NCI-H345 treated with DMSO at 0.1 percent for 48 hours (cell line): ENCODE results near the gene IQCE.
A peak's percentile ranks its signal among the peaks of the same experiment; 100 is the strongest.

Source experiments
- DNase-seq: peaks from one replicate; lab custom pipeline; 2025; ENCODE audit not compliant: unreplicated experiment; lab: John Stamatoyannopoulos, UW

IQCE gene

GRCh38 chr7:2631946-2632732 is 73.4 kb downstream of the IQCE start, which contains the start of gene TTYH3:
TTYH3 (plus strand) TSS chr7:2631986; CDS start chr7:2632156, 170 bp downstream.
- no peak for DNase-seq

GRCh38 chr7:2632733-2633537 is 74.2 kb downstream of the IQCE start:
- DNase-seq = peak; percentile 86

- DNase-seq = no peak
These were observed 74.9 kb downstream of the IQCE start for GRCh38 chr7:2633538-2634266.

- DNase-seq = no peak
These were observed 75.7 kb downstream of the IQCE start for GRCh38 chr7:2634267-2635145.

- DNase-seq = no peak
These were observed 76.4 kb downstream of the IQCE start for GRCh38 chr7:2635148-2635668.

- DNase-seq = no peak
These were observed 77.3 kb downstream of the IQCE start for GRCh38 chr7:2635810-2636701.

GRCh38 chr7:2637066-2637471 is 78.3 kb downstream of the IQCE start:
- DNase-seq = no peak

- DNase-seq = no peak
These were observed 78.9 kb downstream of the IQCE start for GRCh38 chr7:2637505-2638223.

- no peak for DNase-seq
These were observed 79.6 kb downstream of the IQCE start for GRCh38 chr7:2638224-2638991.

- no peak for DNase-seq
These were observed 80.5 kb downstream of the IQCE start for GRCh38 chr7:2639181-2639681.

- DNase-seq = no peak
These were observed 81.1 kb downstream of the IQCE start for GRCh38 chr7:2639695-2640481.

- DNase-seq = no peak
These were observed 81.7 kb downstream of the IQCE start for GRCh38 chr7:2640482-2640830.

- no peak for DNase-seq
These were observed 82.1 kb downstream of the IQCE start for GRCh38 chr7:2640846-2641316.

- no peak for DNase-seq
These were observed 82.9 kb downstream of the IQCE start for GRCh38 chr7:2641406-2642393.

GRCh38 chr7:2643386-2644219 is 84.8 kb downstream of the IQCE start:
- DNase-seq = no peak
